Breast epithelium (tissue), 4 donors: ENCODE data around the gene PDZRN3. TPM values are rescaled to one million over a fixed set of nuclear protein-coding genes. Genes with fewer than 3 reads are reported as not detected.

Experiments used
- DNase-seq, 2 donors: peaks; one replicate each; pipeline ENCODE4 v3.0.0-alpha.2; 2019; ENCODE audit warnings: low spot score in 2 of 2
- H3K27ac ChIP-seq, 2 donors: fragments of 200-600 bp; sonication (generic) in 1 of 2; one replicate each; pipeline ENCODE4 v1.5.1; 2016 to 2019; ENCODE audit warnings: mild to moderate bottlenecking in 1 of 2
- H3K27me3 ChIP-seq, 2 donors: fragments of 200-600 bp; sonication (generic) in 1 of 2; one replicate each; pipeline versions ENCODE4 v1.5.1 to v1.6.0; 2017 to 2019; ENCODE audit warnings: control low read depth in 1 of 2, mild to moderate bottlenecking in 1 of 2
- H3K36me3 ChIP-seq: fragments of 200-600 bp; one replicate; pipeline ENCODE4 v1.5.1; 2019
- H3K4me1 ChIP-seq, 2 donors: fragments of 200-600 bp; sonication (generic); one replicate each; pipeline ENCODE4 v1.5.1; 2016 to 2019; ENCODE audit warnings: control low read depth in 1 of 2
- H3K4me3 ChIP-seq, 3 donors: fragments of 200-600 bp; sonication (generic); 1 replicate in 2 of 3; 2 replicates in 1 of 3; pipeline ENCODE4 v1.5.1; 2016 to 2019; ENCODE audit warnings: mild to moderate bottlenecking in 3 of 3, moderate library complexity in 2 of 3
- H3K9me3 ChIP-seq, 2 donors: fragments of 200-600 bp; sonication (generic) in 1 of 2; one replicate each; pipeline ENCODE4 v1.5.1; 2016 to 2019; ENCODE audit warnings: control low read depth in 1 of 2
- CTCF ChIP-seq, 3 donors: fragments of 450-650 bp; IDR thresholded peaks; one replicate each; pipeline ENCODE4 v1.5.1; 2016 to 2017; ENCODE audit warnings: antibody characterized with exemption in 3 of 3, mild to moderate bottlenecking in 3 of 3, moderate library complexity in 3 of 3
- POLR2A ChIP-seq: fragments of 450-650 bp; IDR thresholded peaks from one replicate; pipeline ENCODE4 v1.6.1; 2016; ENCODE audit warnings: antibody characterized with exemption, mild to moderate bottlenecking, moderate library complexity
- POLR2AphosphoS5 ChIP-seq, 3 donors: sonication (generic); formaldehyde crosslinking; IDR thresholded peaks; one replicate each; pipeline ENCODE4 v1.6.1; 2017; ENCODE audit warnings: antibody characterized with exemption in 3 of 3
- intact Hi-C: fragments of 100-400 bp; cut with DNase I; formaldehyde crosslinking; loops from one replicate; pipeline ENCODE4 v1.15.1; 2023; ENCODE audit warnings: low total_unique reads
- total RNA-seq, 3 donors: library from RNA; depleted of rRNA; stranded (reverse); fragments of >200 nt; gene quantifications; one replicate each; pipeline ENCODE4 v1.1.0, GENCODE V29; 2016

PDZRN3 gene
- total RNA-seq, 3 donors from 2014 or later, result 36.0 to 79.6 (median 37.6) TPM

- H3K4me1 ChIP-seq, result no peaks in the 10 kb centered on the region
- H3K4me3 ChIP-seq, result peak overlapping the region; percentile 63 to 93 (median 77)
- H3K27me3 ChIP-seq, result no peaks in the 10 kb centered on the region
- peak overlapping the region in 1 of 2 donors; percentile 91 for H3K27ac ChIP-seq
- no peak for DNase-seq
- intact Hi-C loops, result no loop called here
- no peaks in the 10 kb centered on the region for H3K9me3 ChIP-seq
- TF ChIP-seq POLR2A (no peak), CTCF (IDR thresholded peaks at IDR 0.05) (no peak)
- H3K36me3 ChIP-seq, result no peaks in the 10 kb centered on the region
These were observed 1.4 kb upstream of the PDZRN3 start for GRCh38 chr3:73626106-73626505.

GRCh38 chr3:73624017-73624820 lies 522 bp downstream of the PDZRN3 start:
- no peak for TF ChIP-seq POLR2A
- no peak for TF ChIP-seq POLR2AphosphoS5 (IDR thresholded peaks at IDR 0.05)
- peak in 1 of 3 donors; percentile 6 for TF ChIP-seq CTCF (IDR thresholded peaks at IDR 0.05)
- H3K27me3 ChIP-seq, result no peaks in the 10 kb centered on the region
- peak overlapping the region; percentile 71 to 91 for H3K27ac ChIP-seq
- DNase-seq, result peak in 1 of 2 donors; percentile 56
- intact Hi-C loops, result no loop called here
- no peaks in the 10 kb centered on the region for H3K4me1 ChIP-seq
- no peaks in the 10 kb centered on the region for H3K36me3 ChIP-seq
- peak overlapping the region; percentile 63 to 93 (median 77) for H3K4me3 ChIP-seq
- H3K9me3 ChIP-seq, result no peaks in the 10 kb centered on the region

- no peaks in the 10 kb centered on the region for H3K9me3 ChIP-seq
- peak overlapping the region; percentile 63 to 93 (median 77) for H3K4me3 ChIP-seq
- no peaks in the 10 kb centered on the region for H3K36me3 ChIP-seq
- TF ChIP-seq POLR2AphosphoS5 (IDR thresholded peaks at IDR 0.05) (no peak), POLR2A (no peak), CTCF (IDR thresholded peaks at IDR 0.05) (no peak)
- H3K27me3 ChIP-seq, result no peaks in the 10 kb centered on the region
- H3K4me1 ChIP-seq, result no peaks in the 10 kb centered on the region
- intact Hi-C loops, result no loop called here
- H3K27ac ChIP-seq, result peak overlapping the region; percentile 71 to 91
- no peak for DNase-seq
These were observed 1.4 kb downstream of the PDZRN3 start for GRCh38 chr3:73623346-73623745.

- H3K4me1 ChIP-seq, result no peaks in the 10 kb centered on the region
- intact Hi-C loops, result no loop called here
- TF ChIP-seq POLR2AphosphoS5 (IDR thresholded peaks at IDR 0.05) (peak in 1 of 3 donors; percentile 21), CTCF (IDR thresholded peaks at IDR 0.05) (no peak), POLR2A (no peak)
- H3K36me3 ChIP-seq, result no peaks in the 10 kb centered on the region
- DNase-seq, result peak in 1 of 2 donors; percentile 65
- H3K9me3 ChIP-seq, result no peaks in the 10 kb centered on the region
- H3K27ac ChIP-seq, result peak overlapping the region; percentile 57 to 91
- H3K27me3 ChIP-seq, result no peaks in the 10 kb centered on the region
- H3K4me3 ChIP-seq, result peak overlapping the region; percentile 63 to 93 (median 77)
These were observed 2.5 kb downstream of the PDZRN3 start for GRCh38 chr3:73622091-73622805.

GRCh38 chr3:73621388-73621787 lies 3.4 kb downstream of the PDZRN3 start:
- no peak for DNase-seq
- no peaks in the 10 kb centered on the region for H3K27me3 ChIP-seq
- H3K4me3 ChIP-seq, result peak overlapping the region; percentile 63 to 93 (median 77)
- intact Hi-C loops, result no loop called here
- TF ChIP-seq POLR2A (no peak), POLR2AphosphoS5 (IDR thresholded peaks at IDR 0.05) (no peak), CTCF (IDR thresholded peaks at IDR 0.05) (no peak)
- no peaks in the 10 kb centered on the region for H3K4me1 ChIP-seq
- H3K36me3 ChIP-seq, result no peaks in the 10 kb centered on the region
- H3K27ac ChIP-seq, result peak overlapping the region; percentile 57 to 80
- no peaks in the 10 kb centered on the region for H3K9me3 ChIP-seq
